BJ (cell line): ENCODE results near the gene SLC6A6. TPM values are rescaled to one million over a fixed set of nuclear protein-coding genes. Genes with fewer than 3 reads are reported as not detected.

Experiments
- CTCF ChIA-PET: fragments of 350-600 bp; formaldehyde crosslinking; extraction: SDS; loops from one replicate; lab custom pipeline; 2021; ENCODE audit warnings: antibody characterized with exemption, inconsistent platforms; lab: Yijun Ruan, JAX
- POLR2A ChIA-PET: fragments of 300-600 bp; sonication (Branson Sonifier 250); formaldehyde crosslinking; extraction: SDS; loops from one replicate; lab custom pipeline; 2021; ENCODE audit warnings: antibody characterized with exemption; lab: Charles Lee
- DNase-seq: peaks from one replicate; pipeline ENCODE4 v3.0.0-alpha.2; 2011; ENCODE audit warnings: low read depth
- H3K27me3 ChIP-seq: 2 replicates; pipeline ENCODE4 v1.6.0; 2011; ENCODE audit warnings: low read length; ENCODE audit not compliant: control insufficient read depth, insufficient read depth
- H3K36me3 ChIP-seq: 2 replicates; pipeline ENCODE4 v1.5.1; 2011; ENCODE audit warnings: low read length; ENCODE audit not compliant: control insufficient read depth, insufficient read depth
- H3K4me3 ChIP-seq: 2 replicates; pipeline ENCODE4 v1.5.1; 2011; ENCODE audit warnings: low read depth, mild to moderate bottlenecking, control low read depth, low read length
- polyA plus RNA-seq: library from polyadenylated mRNA; depleted of rRNA; stranded (reverse); fragments of >200 nt; gene quantifications from 2 replicates; pipeline ENCODE4 v1.2.3, GENCODE V29; 2011
- TF ChIP-seq, protein P1 (sequence below): IDR thresholded peaks from 2 replicates; pipeline ENCODE4 v1.5.1; 2011; ENCODE audit warnings: low read depth, mild to moderate bottlenecking, control low read depth, inconsistent platforms, low read length, moderate library complexity; ENCODE audit not compliant: insufficient read depth

The SLC6A6 gene
- polyA plus RNA-seq, 1 experiment = 114 TPM

DNA sequence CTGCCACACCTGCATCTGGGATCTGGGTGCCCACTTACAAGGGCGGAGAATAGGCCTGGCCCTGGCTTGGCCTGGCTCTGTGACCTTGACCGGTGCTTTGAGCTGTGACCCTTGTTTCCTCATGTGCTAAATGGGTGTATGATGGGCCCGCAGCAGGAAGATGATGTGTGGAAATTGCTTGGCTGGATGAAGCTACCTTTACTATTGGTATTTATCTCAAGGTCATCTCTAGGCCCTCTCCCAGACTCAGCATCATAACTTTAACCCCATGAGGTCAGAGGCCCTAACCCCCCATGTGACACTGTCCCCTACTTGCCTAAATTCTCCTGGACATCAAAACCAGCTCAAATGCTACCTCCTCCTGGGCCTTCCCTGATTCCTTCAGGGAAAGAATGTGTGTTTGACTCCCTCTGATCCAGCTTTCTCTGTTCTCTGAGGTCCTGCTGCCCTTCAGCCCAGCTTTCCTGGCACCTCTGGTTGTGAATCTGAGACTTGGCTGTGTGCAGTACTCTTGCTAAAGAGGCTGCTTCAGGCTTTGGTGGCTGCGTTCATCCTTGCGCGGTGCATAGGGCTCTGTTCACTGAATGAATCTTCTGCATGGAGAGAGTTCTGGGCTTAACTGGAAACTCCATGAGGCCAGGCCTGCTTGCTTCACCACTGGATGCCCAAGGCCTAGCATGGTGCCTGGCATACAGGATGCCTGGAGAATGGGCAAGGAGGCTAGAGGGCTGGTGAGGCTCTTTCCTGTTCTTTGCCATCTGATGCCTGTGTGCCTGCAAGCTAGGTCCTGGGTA lies 25.2 kb upstream of the SLC6A6 start:
- Histone ChIP-seq H3K4me3 (no peak overlapping the region), H3K27me3 (no peaks in the 10 kb centered on the region), H3K36me3 (no peaks in the 10 kb centered on the region)
- TF ChIP-seq, protein P1, sequence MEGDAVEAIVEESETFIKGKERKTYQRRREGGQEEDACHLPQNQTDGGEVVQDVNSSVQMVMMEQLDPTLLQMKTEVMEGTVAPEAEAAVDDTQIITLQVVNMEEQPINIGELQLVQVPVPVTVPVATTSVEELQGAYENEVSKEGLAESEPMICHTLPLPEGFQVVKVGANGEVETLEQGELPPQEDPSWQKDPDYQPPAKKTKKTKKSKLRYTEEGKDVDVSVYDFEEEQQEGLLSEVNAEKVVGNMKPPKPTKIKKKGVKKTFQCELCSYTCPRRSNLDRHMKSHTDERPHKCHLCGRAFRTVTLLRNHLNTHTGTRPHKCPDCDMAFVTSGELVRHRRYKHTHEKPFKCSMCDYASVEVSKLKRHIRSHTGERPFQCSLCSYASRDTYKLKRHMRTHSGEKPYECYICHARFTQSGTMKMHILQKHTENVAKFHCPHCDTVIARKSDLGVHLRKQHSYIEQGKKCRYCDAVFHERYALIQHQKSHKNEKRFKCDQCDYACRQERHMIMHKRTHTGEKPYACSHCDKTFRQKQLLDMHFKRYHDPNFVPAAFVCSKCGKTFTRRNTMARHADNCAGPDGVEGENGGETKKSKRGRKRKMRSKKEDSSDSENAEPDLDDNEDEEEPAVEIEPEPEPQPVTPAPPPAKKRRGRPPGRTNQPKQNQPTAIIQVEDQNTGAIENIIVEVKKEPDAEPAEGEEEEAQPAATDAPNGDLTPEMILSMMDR = no peak
- POLR2A ChIA-PET = no interaction called here
- CTCF ChIA-PET = interaction anchor here (1.0 to 4.8 kb wide), 2 partner anchors 10 to 176 kb away, joined by 3 to 20 read pairs; no protein-coding TSS in a partner anchor
- no peak for DNase-seq

DNA sequence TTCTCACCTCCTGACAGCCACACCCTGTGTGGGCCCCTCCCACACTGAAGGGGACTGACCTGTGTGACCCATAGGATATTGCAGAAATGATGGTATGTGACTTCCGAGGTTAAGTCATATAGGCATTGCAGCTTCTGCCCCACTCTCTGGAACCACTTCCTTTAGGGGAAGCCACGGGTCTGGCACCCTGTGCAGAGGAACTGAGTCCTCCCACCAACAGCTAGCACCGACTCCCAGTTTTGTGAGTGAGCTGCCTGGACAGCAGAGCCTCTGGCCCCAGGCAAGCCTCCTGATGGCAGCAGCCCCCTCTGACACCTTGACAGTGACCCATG lies 24.6 kb upstream of the SLC6A6 start:
- no peaks in the 10 kb centered on the region for H3K27me3 ChIP-seq
- no peak overlapping the region for H3K4me3 ChIP-seq
- no peak for DNase-seq
- ChIA-PET CTCF (interaction anchor here (0.9 to 4.8 kb wide), 2 partner anchors 9 to 13 kb away, joined by 4 to 20 read pairs; no protein-coding TSS in a partner anchor), POLR2A (no interaction called here)
- H3K36me3 ChIP-seq = no peaks in the 10 kb centered on the region
- TF ChIP-seq, protein P1 = no peak

DNA sequence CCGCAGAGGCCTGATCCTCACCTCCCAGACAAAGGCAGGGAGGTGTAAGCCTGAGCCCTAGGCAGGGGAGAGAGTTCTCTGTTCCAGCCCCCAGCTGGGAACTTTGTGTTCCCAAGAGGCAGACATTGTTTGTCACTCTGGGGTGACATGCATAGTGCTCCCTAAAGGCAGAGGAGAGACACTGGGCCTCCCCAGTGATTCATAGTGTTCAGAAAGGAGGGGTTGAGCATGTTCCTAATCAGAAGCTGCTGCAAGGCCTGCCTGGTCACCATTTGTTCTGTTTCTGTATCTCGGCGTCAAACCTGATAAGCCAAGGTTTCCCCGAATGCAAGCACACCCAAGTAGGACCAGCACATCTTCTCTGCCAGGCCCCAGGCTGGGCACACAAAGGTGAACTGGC lies 24.0 kb upstream of the SLC6A6 start:
- Histone ChIP-seq H3K4me3 (no peak overlapping the region), H3K36me3 (no peaks in the 10 kb centered on the region), H3K27me3 (no peaks in the 10 kb centered on the region)
- TF ChIP-seq, protein P1 = no peak
- POLR2A ChIA-PET = no interaction called here
- DNase-seq = no peak
- CTCF ChIA-PET = interaction anchor here (0.9 to 4.8 kb wide), 3 partner anchors 9 to 16 kb away, joined by 3 to 20 read pairs (median 4); no protein-coding TSS in a partner anchor

DNA sequence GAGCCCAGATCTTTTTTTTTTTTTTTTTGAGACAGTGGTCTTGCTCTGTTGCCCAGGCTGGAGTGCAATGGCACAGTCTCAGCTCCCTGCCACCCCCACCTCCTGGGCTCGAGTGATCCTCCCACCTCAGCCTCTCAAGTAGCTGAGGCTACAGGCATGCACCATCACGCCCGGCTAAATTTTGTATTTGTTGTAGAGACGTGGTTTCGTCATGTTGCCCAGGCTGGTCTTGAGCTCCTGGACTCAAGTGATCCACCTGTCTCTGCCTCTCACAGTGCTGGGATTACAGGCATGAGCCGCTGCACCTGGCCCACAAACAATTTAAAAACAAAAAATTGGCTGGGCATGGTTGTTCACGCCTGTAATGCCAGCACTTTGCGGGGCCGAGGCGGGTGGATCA lies 22.6 kb upstream of the SLC6A6 start:
- POLR2A ChIA-PET = no interaction called here
- no peaks in the 10 kb centered on the region for H3K36me3 ChIP-seq
- no peaks in the 10 kb centered on the region for H3K27me3 ChIP-seq
- TF ChIP-seq, protein P1 = no peak
- DNase-seq = no peak
- CTCF ChIA-PET = interaction anchor here (0.6 to 0.9 kb wide), 2 partner anchors 10 to 99 kb away, joined by 3 read pairs; no protein-coding TSS in a partner anchor
- H3K4me3 ChIP-seq = no peak overlapping the region

DNA sequence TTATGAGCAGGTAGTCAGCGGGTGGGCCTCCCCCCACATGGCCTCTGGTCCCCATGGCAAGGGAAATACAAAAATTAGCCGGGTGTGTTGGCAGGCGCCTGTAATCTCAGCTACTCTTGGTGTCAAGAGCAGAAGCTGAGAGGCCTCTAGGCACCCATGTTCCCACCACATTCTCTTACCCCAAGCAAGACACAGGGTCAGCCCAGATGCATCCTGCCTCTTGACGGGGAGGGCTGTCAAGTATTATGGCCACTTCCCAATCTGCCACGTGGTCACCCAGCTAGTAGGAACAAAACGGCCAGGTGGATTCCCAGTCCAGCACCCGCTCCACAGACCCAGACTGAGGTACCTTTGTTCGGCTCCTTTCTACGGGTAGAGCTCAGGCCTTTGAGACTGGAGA lies 16.2 kb upstream of the SLC6A6 start:
- POLR2A ChIA-PET = no interaction called here
- CTCF ChIA-PET = interaction anchor here (1.2 to 3.8 kb wide), 2 partner anchors 10 to 124 kb away, joined by 4 to 20 read pairs; no protein-coding TSS in a partner anchor
- Histone ChIP-seq H3K27me3 (no peaks in the 10 kb centered on the region), H3K36me3 (no peaks in the 10 kb centered on the region), H3K4me3 (no peak overlapping the region)
- TF ChIP-seq, protein P1 = no peak
- no peak for DNase-seq
